K562 (cell line): ENCODE results near the gene NAA38. TPM values are rescaled to one million over a fixed set of nuclear protein-coding genes. Genes with fewer than 3 reads are reported as not detected.

Experiments
- ARID1B ChIP-seq: fragments of 450-650 bp; IDR thresholded peaks from 2 replicates; pipeline ENCODE4 v1.6.1; 2016; ENCODE audit warnings: antibody characterized with exemption, mild to moderate bottlenecking, inconsistent platforms
- BACH1 ChIP-seq: fragments of 200-800 bp; sonication (Bioruptor generic); IDR thresholded peaks from 2 replicates; pipeline ENCODE4 v1.6.1; 2016; ENCODE audit warnings: missing genetic modification characterization, missing compliant biosample characterization
- CREM ChIP-seq: IDR thresholded peaks from 2 replicates; pipeline ENCODE4 v1.6.1; 2014; ENCODE audit warnings: antibody characterized with exemption, low read depth
- ELF1 ChIP-seq: fragments of 200-800 bp; sonication (Bioruptor generic); IDR thresholded peaks from 2 replicates; pipeline ENCODE4 v1.6.1; 2016; ENCODE audit warnings: missing genetic modification characterization, missing compliant biosample characterization
- ERF ChIP-seq: fragments of 450-650 bp; formaldehyde crosslinking; IDR thresholded peaks from 2 replicates; pipeline ENCODE4 v1.4.0; 2020; ENCODE audit warnings: mild to moderate bottlenecking, mixed read lengths
- HDAC8 ChIP-seq: fragments of 450-650 bp; IDR thresholded peaks from 2 replicates; pipeline ENCODE4 v1.6.1; 2016; ENCODE audit warnings: mild to moderate bottlenecking, missing genetic modification characterization, moderate library complexity, missing compliant biosample characterization
- IFI16 ChIP-seq: fragments of 250-450 bp; sonication (Bioruptor Pico); IDR thresholded peaks from 2 replicates; pipeline ENCODE4 v2.1.2; 2022; ENCODE audit warnings: mild to moderate bottlenecking, inconsistent platforms
- KDM5B ChIP-seq: fragments of 200-600 bp; sonication (generic); IDR thresholded peaks from 2 replicates; pipeline ENCODE4 v1.6.1; 2012; ENCODE audit warnings: low read depth, mild to moderate bottlenecking, moderate library complexity, low read length, control low read depth, inconsistent platforms; ENCODE audit not compliant: insufficient replicate concordance
- MED1 ChIP-seq: sonication (generic); formaldehyde crosslinking; IDR thresholded peaks from 2 replicates; pipeline ENCODE4 v1.8.1; 2023; ENCODE audit warnings: missing genetic modification reagents, borderline replicate concordance
- MLLT1 ChIP-seq, 2 experiments: fragments of 450-650 bp; IDR thresholded peaks; 2 replicates each; pipeline ENCODE4 v1.6.1; 2016
- NFE2 ChIP-seq: IDR thresholded peaks from 2 replicates; pipeline ENCODE4 v1.6.1; 2014; ENCODE audit warnings: antibody characterized with exemption, low read depth
- POLR2G ChIP-seq: fragments of 200-400 bp; formaldehyde crosslinking; IDR thresholded peaks from 2 replicates; pipeline ENCODE4 v1.6.1; 2017; ENCODE audit warnings: low read depth, mild to moderate bottlenecking, antibody characterized with exemption, low read length, moderate library complexity
- PTRF ChIP-seq: fragments of 450-650 bp; IDR thresholded peaks from 2 replicates; pipeline ENCODE4 v1.6.1; 2016; ENCODE audit warnings: mild to moderate bottlenecking, missing genetic modification characterization, missing compliant biosample characterization
- SIN3A ChIP-seq, 2 experiments: fragments of 150-350 bp in 1 of 2; IDR thresholded peaks; 2 replicates each; pipeline ENCODE4 v1.6.1; 2011 to 2016; ENCODE audit warnings: borderline replicate concordance in 2 of 2, low read depth in 2 of 2, low read length in 2 of 2, mild to moderate bottlenecking in 2 of 2, moderate library complexity in 2 of 2; ENCODE audit not compliant: control insufficient read depth in 1 of 2
- SNRNP70 ChIP-seq: fragments of 200-400 bp; formaldehyde crosslinking; optimal IDR thresholded peaks from 2 replicates; pipeline ENCODE3; 2017; ENCODE audit warnings: low read depth, low read length
- SRSF7 ChIP-seq: fragments of 200-400 bp; formaldehyde crosslinking; optimal IDR thresholded peaks from 2 replicates; pipeline ENCODE3; 2017; ENCODE audit warnings: mild to moderate bottlenecking, low read depth, low read length
- TAF9B ChIP-seq: fragments of 450-650 bp; IDR thresholded peaks from 2 replicates; pipeline ENCODE4 v1.6.1; 2018; ENCODE audit warnings: mild to moderate bottlenecking; ENCODE audit not compliant: partially characterized antibody
- ZEB2 ChIP-seq: fragments of 450-650 bp; IDR thresholded peaks from 2 replicates; pipeline ENCODE4 v1.6.1; 2016
- ZNF12 ChIP-seq: sonication (generic); formaldehyde crosslinking; IDR thresholded peaks from 2 replicates; pipeline ENCODE4 v1.4.0; 2020; ENCODE audit warnings: mild to moderate bottlenecking, missing genetic modification reagents
- ZNF134 ChIP-seq: fragments of 250-450 bp; sonication (Bioruptor Pico); conservative IDR thresholded peaks from 2 replicates; pipeline ENCODE4 v1.4.0; 2020
- ZNF766 ChIP-seq: fragments of 200-800 bp; sonication (Bioruptor generic); conservative IDR thresholded peaks from 2 replicates; pipeline ENCODE4 v1.6.1; 2016; ENCODE audit warnings: missing genetic modification characterization, missing compliant biosample characterization
- polyA plus RNA-seq, 8 experiments: library from polyadenylated mRNA; depleted of rRNA in 4 of 8; stranded (reverse) in 5 of 8; unstranded in 3 of 8; fragments of >200 nt; fragmentation: Nextera tagmentation in 2 of 8; fragmentation: Illumina TruSeq in 1 of 8; extraction: Ambion mirVana in 2 of 8; extraction: Trizol in 1 of 8; gene quantifications; 2 replicates each; pipeline versions ENCODE4 v1.2.1 to v1.2.3, GENCODE V29; 2011 to 2014; ENCODE audit warnings: inconsistent platforms in 1 of 8, missing spikeins in 1 of 8
- total RNA-seq, 7 experiments: library from RNA; depleted of rRNA in 6 of 7; stranded (reverse); fragments of >200 nt in 6 of 7; fragmentation: Illumina TruSeq in 2 of 7; extraction: Trizol in 2 of 7; gene quantifications; 2 replicates each; pipeline versions ENCODE4 v1.2.1 to v1.2.3, GENCODE V29; 2011 to 2021; ENCODE audit warnings: low replicate concordance in 1 of 7
- TF ChIP-seq, protein P1 (sequence below): sonication (generic); formaldehyde crosslinking; IDR thresholded peaks from 2 replicates; pipeline ENCODE4 v1.8.1; 2023; ENCODE audit warnings: mild to moderate bottlenecking, missing genetic modification reagents, moderate library complexity
- TF ChIP-seq, protein P2 (sequence below), 2 experiments: fragments of 450-650 bp in 1 of 2; sonication (generic) in 1 of 2; formaldehyde crosslinking in 1 of 2; IDR thresholded peaks in 1 of 2; conservative IDR thresholded peaks in 1 of 2; 2 replicates each; pipeline versions ENCODE4 v1.6.1 to v1.8.1; 2016 to 2023; ENCODE audit warnings: mild to moderate bottlenecking in 2 of 2, moderate library complexity in 2 of 2, inconsistent platforms in 1 of 2, missing genetic modification reagents in 1 of 2

The NAA38 gene
- total and polyA plus RNA-seq, 9 of the 15 experiments (the other 6 are each of a cell fraction or from before 2014, with no cell fraction given), result 16.4 to 99.8 (median 57.3) TPM

DNA sequence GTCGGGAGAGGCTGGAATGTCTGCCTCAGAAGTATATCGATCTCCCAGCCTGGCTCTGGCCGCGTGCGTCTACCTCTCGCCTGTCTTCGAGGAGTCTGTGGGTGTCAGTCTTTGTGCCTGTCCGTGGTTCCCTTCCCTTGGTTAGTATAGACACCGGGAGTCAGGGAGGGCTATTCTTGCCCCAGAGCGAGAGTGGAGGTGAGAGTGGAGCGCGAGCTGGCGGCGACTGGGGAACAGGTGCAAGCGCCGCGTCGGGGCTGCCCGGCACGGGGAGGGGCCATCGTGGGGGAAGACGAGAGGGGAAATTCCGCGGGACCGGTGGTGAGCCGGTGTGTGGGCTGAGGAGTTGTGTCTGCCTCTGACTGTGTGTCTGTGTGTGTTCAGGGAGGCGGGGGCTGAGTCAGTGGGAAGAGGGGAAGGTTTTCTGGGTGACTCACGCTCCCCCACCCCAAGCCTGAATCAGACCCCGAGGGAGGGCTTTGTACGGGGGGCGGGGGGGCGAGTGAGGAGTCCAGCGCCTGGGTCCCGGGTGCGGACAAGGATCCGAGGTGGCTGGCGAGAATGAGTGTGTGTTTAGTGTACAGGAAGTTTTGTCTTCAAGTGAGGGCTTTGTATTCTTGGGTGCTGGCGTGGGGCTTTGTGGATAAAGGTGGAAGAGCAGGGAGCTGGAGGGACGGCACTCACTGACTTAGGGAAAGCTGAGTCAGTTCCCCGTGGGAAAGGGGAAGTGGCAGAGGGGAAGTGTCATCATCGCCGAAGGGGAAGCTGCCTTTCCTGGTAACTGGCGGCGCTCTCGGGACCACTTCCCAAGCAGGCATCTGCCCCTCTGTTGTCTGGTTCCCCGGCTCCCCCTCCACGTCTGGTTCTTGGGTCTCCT is 14.7 kb downstream of the NAA38 start (continued):
- TF ChIP-seq BACH1 (tag), result 0 out of 2 replicates have a peak, but pooled peaks have one; percentile 51
- peak; percentile 69 for TF ChIP-seq POLR2G
- peak; percentile 64 for TF ChIP-seq ELF1 (tag)
- no peak for TF ChIP-seq ZNF12 (CRISPR knock-in tag)
- TF ChIP-seq PTRF (tag), result no peak
- TF ChIP-seq HDAC8 (tag), result no peak
- TF ChIP-seq, protein P1, sequence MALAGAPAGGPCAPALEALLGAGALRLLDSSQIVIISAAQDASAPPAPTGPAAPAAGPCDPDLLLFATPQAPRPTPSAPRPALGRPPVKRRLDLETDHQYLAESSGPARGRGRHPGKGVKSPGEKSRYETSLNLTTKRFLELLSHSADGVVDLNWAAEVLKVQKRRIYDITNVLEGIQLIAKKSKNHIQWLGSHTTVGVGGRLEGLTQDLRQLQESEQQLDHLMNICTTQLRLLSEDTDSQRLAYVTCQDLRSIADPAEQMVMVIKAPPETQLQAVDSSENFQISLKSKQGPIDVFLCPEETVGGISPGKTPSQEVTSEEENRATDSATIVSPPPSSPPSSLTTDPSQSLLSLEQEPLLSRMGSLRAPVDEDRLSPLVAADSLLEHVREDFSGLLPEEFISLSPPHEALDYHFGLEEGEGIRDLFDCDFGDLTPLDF (CRISPR knock-in tag), result no peak
- TF ChIP-seq SNRNP70, result no peak
- TF ChIP-seq MLLT1 (IDR thresholded peaks at IDR 0.05), result no peak
- no peak for TF ChIP-seq ZNF766
- TF ChIP-seq ZNF134, result no peak
- TF ChIP-seq NFE2, result peak; percentile 63
- no peak for TF ChIP-seq ERF (CRISPR knock-in tag)
- TF ChIP-seq ZEB2, result 0 out of 2 replicates have a peak, but pooled peaks have one; percentile 8
- TF ChIP-seq TAF9B, result peak; percentile 17
- no peak for TF ChIP-seq SRSF7
- TF ChIP-seq, protein P2, sequence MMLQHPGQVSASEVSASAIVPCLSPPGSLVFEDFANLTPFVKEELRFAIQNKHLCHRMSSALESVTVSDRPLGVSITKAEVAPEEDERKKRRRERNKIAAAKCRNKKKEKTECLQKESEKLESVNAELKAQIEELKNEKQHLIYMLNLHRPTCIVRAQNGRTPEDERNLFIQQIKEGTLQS (IDR thresholded peaks at IDR 0.05), result peak; percentile 92
- TF ChIP-seq, protein P2 (CRISPR knock-in tag; conservative IDR thresholded peaks at IDR 0.05), result peak; percentile 51; the same call in 1 of the 2 replicates
- no peak for TF ChIP-seq MED1 (CRISPR knock-in tag)
- no peak for TF ChIP-seq IFI16
- TF ChIP-seq ARID1B, result peak; percentile 47
- TF ChIP-seq CREM, result peak; percentile 35
- peak; percentile 7 for TF ChIP-seq KDM5B
- peak in 1 of 2 experiments; percentile 60; a peak in 1 of 4 replicates for TF ChIP-seq SIN3A (IDR thresholded peaks at IDR 0.05; ENCODE audit: borderline replicate concordance in 2 of 2, control insufficient read depth in 1 of 2, low read depth in 2 of 2, low read length in 2 of 2)
